Astrocyte of the hippocampus (primary cell): Measurements from ENCODE around the gene TREM2.
"Not testable (repeated sequence)": the region's sequence is repeated elsewhere in the genome, so short reads cannot be mapped to it uniquely, and the experiment has no call there.

Source experiments
- DNase-seq: peaks from one replicate; pipeline ENCODE4 v3.0.0; 2011; ENCODE audit warnings: low read depth, low spot score

The TREM2 gene

DNA sequence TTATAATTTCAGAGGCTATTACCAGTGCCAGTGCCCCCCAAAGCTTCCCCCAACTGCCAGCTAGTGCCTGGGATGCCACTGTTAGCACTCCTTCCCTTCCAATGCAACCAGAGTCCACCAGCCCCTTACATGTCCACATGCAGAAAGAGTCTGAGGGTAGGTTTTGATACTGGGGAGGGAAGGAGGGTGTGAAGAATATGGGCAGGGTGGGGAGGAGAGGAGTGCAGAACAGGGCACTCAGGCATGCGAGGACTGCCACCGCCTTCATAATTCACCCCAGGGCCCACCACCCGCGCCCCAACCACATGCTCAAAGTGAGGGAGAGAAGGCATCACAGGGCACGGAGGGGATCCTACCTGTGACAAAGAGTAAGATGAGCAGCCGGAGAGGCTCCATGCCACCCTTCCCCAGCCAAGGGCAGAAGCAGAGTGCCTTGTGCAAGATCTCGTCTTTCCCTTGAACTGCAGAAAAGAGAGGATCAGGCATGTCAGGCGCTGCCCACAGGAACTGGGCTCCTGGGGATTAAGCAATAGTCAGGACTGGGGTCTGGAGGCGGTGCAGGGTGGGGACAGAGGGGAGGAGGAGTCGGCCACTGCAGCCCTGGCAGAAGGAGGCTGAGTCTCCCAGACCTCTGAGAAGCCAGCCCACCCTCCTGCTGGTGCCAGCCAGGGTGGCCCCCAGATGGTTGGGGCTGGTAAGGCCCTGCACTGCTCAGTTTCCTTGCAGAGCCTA, at the start of gene TREM2:
Gene TREM2 (minus strand): TSS at position 430 of the 732 bp plus-strand sequence. CDS start 34 bp downstream, at position 396.
- no peak for DNase-seq

DNA sequence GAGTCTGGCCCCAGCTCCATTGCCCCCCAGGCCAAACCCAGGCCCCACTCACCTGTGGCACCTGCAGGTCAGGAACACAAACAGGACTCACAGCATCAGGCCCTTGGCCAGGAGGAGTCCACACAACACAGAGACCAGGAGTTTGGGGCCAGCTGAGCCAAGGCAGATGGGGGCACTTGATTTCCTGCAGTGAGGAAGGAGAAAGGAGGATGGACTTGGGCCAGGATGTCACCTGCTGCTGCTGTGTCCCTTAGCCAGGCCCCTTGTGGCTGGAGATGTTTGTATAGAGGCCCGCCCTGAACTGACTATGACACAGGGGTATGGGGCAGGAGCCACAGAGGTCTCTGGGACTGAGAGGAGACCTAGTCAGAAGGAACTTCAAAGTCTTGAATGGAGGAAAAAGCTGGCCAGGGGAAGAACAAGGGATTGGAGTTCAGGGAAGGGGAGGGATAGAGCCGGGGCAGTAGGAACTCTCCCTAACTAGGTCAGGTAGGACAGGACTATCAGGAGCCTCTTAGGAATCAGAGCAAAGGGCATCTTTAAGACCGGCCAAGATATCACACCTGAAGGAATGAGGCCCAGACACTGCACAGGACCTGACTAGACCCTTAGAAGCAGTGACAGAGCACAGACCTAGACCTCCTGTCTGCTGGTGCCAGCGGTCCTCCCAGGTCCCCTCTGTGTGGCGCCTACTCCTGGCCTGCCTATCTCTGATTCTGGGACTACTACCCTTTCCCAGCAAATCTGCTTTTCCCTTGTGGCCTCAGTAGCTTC, 46.8 kb upstream of the TREM2 start:
- no peak for DNase-seq

- no peak for DNase-seq
Measured at GRCh38 chr6:41208439-41209106, 45.7 kb upstream of the TREM2 start.

- no peak for DNase-seq
Measured at GRCh38 chr6:41204156-41204555, 41.2 kb upstream of the TREM2 start.

GRCh38 chr6:41201764-41202173, 38.9 kb upstream of the TREM2 start:
- DNase-seq = no peak

- DNase-seq = no peak
Measured at GRCh38 chr6:41200901-41201763, 38.2 kb upstream of the TREM2 start, which contains the start of gene TREML2. Gene TREML2, minus strand, starts transcription at chr6:41201149. Its CDS starts 141 bp downstream, at chr6:41201008.

- DNase-seq = no peak
Measured at GRCh38 chr6:41200296-41200900, 37.5 kb upstream of the TREM2 start.

DNA sequence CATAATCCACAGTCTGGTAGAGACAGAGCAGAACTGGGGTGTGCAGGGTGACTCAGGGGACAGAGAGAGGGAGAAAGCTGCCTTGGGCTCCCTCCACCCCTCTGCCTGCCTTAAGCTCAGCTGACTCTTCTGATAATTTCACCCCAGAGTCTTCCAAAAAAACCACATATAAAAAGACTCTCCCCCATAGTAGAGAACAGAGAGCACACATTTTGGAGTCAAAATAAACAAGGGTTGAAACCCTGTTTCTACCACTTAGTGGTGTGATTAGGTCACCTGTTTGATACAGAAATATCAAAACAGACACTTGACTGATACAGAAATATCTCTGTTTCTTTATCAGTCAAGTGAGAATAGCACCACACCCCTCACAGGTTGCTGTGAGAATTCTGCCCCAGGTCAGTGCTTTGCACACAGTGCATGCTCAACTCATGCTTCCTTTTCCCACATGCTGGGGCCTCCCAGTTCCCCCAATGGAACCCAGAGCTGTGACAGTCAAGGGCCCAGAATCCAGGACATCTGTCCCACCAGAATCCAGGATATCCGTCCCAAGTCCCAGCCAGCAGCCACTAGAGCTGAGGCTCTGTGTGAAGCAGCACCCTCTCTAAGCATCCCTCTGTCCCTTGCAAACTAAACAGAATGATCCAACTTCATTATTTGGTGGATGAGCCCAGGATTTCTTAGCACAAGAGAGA, 36.8 kb upstream of the TREM2 start:
- DNase-seq = no peak

GRCh38 chr6:41197234-41197633, 34.3 kb upstream of the TREM2 start:
- DNase-seq = no peak

- DNase-seq = no peak
Measured at GRCh38 chr6:41194386-41194785, 31.5 kb upstream of the TREM2 start.

DNA sequence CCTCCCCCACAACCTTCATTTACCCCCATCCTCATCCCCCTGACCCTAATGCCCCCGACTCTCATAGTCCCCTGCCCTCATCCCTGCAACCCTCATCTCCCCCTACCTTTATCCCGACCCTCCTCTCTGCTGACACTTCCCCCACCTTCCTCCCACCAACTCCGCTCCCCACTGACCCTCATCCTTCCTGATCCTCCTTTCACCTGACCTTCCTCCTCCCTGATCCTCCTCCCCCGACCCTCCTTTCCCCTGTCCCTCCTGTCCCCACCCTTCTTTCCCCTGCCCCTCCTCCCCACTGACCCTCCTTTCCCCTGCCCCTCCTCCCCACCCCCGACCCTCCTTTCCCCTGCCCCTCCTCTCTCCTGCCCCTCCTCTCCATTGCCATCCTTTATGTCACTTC, 31.0 kb upstream of the TREM2 start:
- no peak for DNase-seq

DNA sequence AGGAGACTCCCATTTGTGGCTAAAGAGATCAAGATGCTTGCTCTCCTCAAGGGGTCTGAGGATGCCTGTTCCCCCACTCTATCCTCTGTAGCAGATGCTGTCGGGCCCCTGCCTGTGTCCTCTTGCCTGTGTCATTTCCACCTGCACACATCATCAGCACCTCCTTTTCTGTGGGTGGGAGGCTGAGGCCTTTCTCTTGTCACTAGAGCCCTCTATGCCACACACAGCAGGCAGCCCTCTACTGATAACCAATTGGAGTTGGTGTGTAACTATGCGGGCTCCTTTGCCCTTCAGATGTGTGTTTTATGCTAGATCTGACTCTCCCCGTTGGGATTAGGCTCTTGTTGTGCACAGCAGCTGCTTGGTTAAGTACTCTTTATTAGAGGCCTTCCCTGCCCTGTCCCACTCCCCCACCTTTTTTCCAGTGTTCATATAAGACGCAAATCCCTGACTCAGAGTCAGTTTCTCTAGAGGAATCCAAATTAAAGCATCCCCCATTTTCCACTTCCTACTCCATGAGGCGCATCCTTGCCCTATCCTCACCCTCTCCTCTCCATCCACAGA, 30.3 kb upstream of the TREM2 start:
- no peak for DNase-seq

- no peak for DNase-seq
Measured at GRCh38 chr6:41191569-41191968, 28.7 kb upstream of the TREM2 start.

DNA sequence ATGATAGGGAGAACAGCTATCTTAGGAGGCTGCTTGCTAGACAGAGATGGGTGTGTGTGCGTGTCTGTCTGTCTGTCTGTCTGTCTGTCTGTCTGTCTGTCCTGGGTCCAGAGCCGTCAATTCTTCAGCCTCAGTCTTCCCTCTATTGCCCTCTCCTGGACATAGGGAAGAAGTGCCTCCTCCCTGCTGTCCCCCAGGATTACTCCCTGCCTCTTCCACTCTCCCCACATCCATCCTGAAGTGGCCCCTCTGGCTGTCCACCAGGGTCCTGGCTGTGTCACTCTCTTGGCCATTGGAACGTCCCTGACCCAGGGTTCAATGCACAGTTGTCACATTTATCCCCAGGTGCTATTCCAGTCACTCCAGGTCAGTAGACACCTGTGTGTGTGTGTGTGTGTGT, 27.9 kb upstream of the TREM2 start:
- DNase-seq = no peak

DNA sequence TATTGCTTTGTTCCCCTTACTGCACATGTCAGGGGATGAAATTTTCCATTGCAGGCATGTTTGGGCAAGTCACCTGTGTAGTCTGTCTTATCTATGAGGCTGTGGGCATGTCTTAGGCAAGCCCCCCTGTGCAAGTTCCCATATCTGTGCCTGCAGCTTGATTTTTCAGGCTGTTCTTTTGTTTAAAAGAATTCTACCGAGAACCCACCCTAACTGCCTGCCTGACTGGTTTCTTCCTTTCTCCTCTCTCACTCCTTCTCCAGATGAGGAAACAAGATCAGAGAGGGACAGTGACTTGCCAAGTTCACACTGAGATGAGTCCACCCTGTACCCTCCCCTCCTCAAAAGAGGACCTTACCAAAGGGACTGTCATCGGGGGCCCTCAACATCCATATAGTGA, 27.1 kb upstream of the TREM2 start:
- DNase-seq = no peak

GRCh38 chr6:41189046-41189445, 26.1 kb upstream of the TREM2 start:
- not testable (repeated sequence) for DNase-seq

DNA sequence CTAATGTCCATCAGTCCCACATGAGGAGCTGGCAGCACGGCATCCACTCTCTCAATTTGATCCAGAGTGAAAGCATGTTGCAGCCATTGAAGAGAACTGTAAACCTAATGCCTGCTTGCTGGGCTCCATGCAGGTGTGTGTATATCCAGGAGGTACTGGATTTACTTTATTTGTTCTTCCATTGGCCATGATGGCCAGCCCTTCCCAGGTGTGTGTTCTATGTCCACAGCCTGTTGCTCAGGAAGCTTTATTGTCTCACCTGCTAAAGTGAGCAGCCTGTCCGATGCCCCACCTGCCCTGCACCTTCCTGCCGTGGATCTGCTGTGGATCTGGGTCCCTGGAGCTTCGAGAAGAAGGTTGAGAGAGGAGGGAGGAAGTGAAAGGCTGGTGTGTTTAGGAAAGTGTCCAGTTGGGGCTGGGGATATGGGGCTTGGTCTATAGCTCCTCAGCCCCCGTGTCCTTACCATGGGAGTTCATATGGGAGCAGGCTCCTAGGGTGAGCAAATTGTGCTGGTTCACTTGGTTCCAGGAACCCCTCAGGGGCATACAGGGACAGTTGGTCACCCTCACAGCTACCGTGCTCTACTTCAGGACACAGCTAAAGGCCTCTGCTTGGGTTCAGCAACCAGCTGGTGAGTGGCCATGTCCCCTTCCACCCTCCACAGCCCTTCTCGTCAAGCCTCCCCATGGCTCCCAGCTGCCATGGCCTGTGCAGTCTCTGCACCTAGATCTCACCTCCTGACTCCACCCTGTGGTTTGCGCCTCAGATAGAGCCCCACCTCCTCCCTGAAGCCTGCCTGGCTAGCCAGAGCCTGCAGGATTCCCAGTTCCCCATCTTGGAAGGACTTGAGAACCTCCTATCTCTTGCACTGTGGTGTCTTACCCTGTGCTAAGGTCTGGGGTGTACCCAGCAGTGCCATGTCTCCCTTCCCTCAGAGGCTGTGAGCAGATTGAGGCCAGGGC, 25.3 kb upstream of the TREM2 start:
- DNase-seq = no peak

GRCh38 chr6:41186031-41186562, 23.2 kb upstream of the TREM2 start:
- no peak for DNase-seq

- DNase-seq = no peak
Measured at GRCh38 chr6:41184761-41185160, 21.8 kb upstream of the TREM2 start.
